HL-60 (cell line): ENCODE measurements around the gene UNKL.

Experiments used
- DNase-seq, 2 experiments: peaks; one replicate each; pipeline ENCODE4 v3.0.0-alpha.2; 2010 to 2020; ENCODE audit warnings: low read depth in 1 of 2, low spot score in 1 of 2
- H3K27ac ChIP-seq: fragments of 250-450 bp; sonication (Bioruptor Pico); replicated peaks from 2 replicates; pipeline ENCODE4 v1.5.1; 2020; ENCODE audit warnings: mild to moderate bottlenecking, moderate library complexity
- H3K27me3 ChIP-seq: fragments of 250-450 bp; sonication (Bioruptor Pico); 2 replicates; pipeline ENCODE4 v1.5.1; 2021; ENCODE audit warnings: mild to moderate bottlenecking, moderate library complexity; ENCODE audit not compliant: insufficient read depth, poor library complexity, severe bottlenecking
- H3K4me3 ChIP-seq: replicated peaks from 2 replicates; pipeline ENCODE4 v1.5.1; 2011; ENCODE audit warnings: mild to moderate bottlenecking, control low read depth, low read length; ENCODE audit not compliant: insufficient read depth
- CTCF ChIP-seq: IDR thresholded peaks from one replicate; pipeline ENCODE4 v1.5.1; 2011; ENCODE audit warnings: low read length, control low read depth, inconsistent platforms; ENCODE audit not compliant: insufficient read depth
- GABPA ChIP-seq: IDR thresholded peaks from 2 replicates; pipeline ENCODE4 v1.6.1; 2012; ENCODE audit warnings: low read depth
- POLR2AphosphoS5 ChIP-seq: IDR thresholded peaks from 2 replicates; pipeline ENCODE4 v1.6.1; 2012; ENCODE audit warnings: low read depth
- REST ChIP-seq: IDR thresholded peaks from 2 replicates; pipeline ENCODE4 v1.6.1; 2012; ENCODE audit warnings: low read depth; ENCODE audit not compliant: insufficient replicate concordance
- SPI1 ChIP-seq: IDR thresholded peaks from 2 replicates; pipeline ENCODE4 v1.6.1; 2012; ENCODE audit warnings: low read depth, mild to moderate bottlenecking, borderline replicate concordance

UNKL gene

GRCh38 chr16:1354815-1355540 is 59.5 kb downstream of the UNKL start:
- Histone ChIP-seq H3K27ac (no peak overlapping the region), H3K4me3 (no peak overlapping the region), H3K27me3 (no peaks in the 10 kb centered on the region)
- TF ChIP-seq REST, result no peak
- TF ChIP-seq SPI1, result no peak
- TF ChIP-seq GABPA, result no peak
- TF ChIP-seq CTCF, result no peak
- no peak for TF ChIP-seq POLR2AphosphoS5
- DNase-seq, result no peak

- H3K27me3 ChIP-seq, result no peaks in the 10 kb centered on the region
- TF ChIP-seq POLR2AphosphoS5, result peak; percentile 51; the same call in 1 of the 2 replicates
- no peak for TF ChIP-seq CTCF
- TF ChIP-seq GABPA, result peak; percentile 72
- peak; percentile 17; the same call in 1 of the 2 replicates for TF ChIP-seq SPI1
- TF ChIP-seq REST, result peak; percentile 27
- peak within 1 kb of the TSS; percentile 43 for H3K27ac ChIP-seq
- DNase-seq, result peak; percentile 78 to 90
- H3K4me3 ChIP-seq, result peak within 1 kb of the TSS; percentile 100
Measured at GRCh38 chr16:1351582-1352362, 62.7 kb downstream of the UNKL start, which contains the start of the genes GNPTG and TSR3. Gene GNPTG, plus strand, starts transcription at chr16:1351931. Its CDS starts 35 bp downstream, at chr16:1351966. Gene TSR3, minus strand, starts transcription at chr16:1351878. Its CDS starts 74 bp downstream, at chr16:1351804.

- Histone ChIP-seq H3K27ac (peak overlapping the region; percentile 35), H3K4me3 (peak overlapping the region; percentile 100), H3K27me3 (no peaks in the 10 kb centered on the region)
- TF ChIP-seq SPI1 (no peak), GABPA (no peak), CTCF (no peak), REST (no peak), POLR2AphosphoS5 (no peak)
- no peak for DNase-seq
Measured at GRCh38 chr16:1351215-1351581, 63.3 kb downstream of the UNKL start.
